SH-SY5Y (cell line): ENCODE results near the gene CIDEC.
A peak's percentile ranks its signal among the peaks of the same experiment; 100 is the strongest.

ENCODE experiments used
- GATA2 ChIP-seq: IDR thresholded peaks from 2 replicates; pipeline ENCODE4 v1.6.1; 2011; ENCODE audit warnings: mild to moderate bottlenecking, low read depth, low read length
- GATA3 ChIP-seq: IDR thresholded peaks from 2 replicates; pipeline ENCODE4 v1.6.1; 2011; ENCODE audit warnings: low read depth, mild to moderate bottlenecking, low read length, moderate library complexity

DNA sequence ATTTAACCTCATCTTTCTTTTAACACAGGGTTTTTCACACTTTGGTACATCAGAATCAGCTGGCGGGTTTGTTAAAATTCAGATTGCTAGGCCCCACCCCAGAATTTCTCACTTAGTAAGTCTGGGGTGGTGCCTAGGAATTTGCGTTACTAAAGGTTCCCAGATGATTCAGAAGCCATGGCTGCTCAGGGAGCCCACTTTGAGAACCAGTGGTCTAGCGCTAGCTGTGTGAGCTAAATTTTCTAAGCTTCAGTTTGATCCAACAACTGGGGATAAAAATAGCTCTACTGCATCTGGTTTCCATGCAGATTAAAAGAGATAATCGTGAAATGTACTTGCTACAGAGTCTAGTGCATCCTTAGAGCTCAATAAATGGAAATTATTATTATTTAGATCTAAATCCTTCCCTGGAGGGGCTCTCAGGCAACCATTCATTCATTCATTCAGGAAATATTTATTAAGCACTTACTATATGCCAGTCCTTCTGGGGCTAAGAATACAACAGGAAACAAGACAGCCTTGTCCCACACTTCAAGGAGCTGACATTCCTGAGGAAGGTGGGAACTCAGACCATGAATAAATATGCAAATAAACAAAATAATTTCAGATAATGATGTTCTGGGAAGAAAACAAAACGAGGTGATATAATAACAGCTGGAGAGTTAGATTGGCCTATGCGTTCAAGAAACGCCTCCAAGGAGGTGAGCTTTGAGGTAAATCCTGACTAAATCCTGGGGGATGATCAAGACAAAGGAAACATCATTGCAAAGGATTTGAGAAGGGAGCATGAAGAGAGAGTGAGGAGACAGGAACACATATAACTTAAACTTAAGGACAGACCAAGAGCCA lies 3.9 kb upstream of the CIDEC start:
- TF ChIP-seq GATA3 = no peak
- peak; percentile 16; the same call in 1 of the 2 replicates for TF ChIP-seq GATA2
